Epithelial cell of prostate (primary cell): Measurements from ENCODE around the gene HSD17B14.
"Not testable (repeated sequence)": the region's sequence is repeated elsewhere in the genome, so short reads cannot be mapped to it uniquely, and the experiment has no call there.

Source experiments
- DNase-seq: peaks from one replicate; pipeline ENCODE4 v3.0.0-alpha.2; 2011; ENCODE audit warnings: low read depth, low spot score
- H3K27ac ChIP-seq: fragments of 450-650 bp; 2 replicates; pipeline ENCODE4 v1.5.1; 2017; ENCODE audit warnings: mild to moderate bottlenecking

The HSD17B14 gene

DNA sequence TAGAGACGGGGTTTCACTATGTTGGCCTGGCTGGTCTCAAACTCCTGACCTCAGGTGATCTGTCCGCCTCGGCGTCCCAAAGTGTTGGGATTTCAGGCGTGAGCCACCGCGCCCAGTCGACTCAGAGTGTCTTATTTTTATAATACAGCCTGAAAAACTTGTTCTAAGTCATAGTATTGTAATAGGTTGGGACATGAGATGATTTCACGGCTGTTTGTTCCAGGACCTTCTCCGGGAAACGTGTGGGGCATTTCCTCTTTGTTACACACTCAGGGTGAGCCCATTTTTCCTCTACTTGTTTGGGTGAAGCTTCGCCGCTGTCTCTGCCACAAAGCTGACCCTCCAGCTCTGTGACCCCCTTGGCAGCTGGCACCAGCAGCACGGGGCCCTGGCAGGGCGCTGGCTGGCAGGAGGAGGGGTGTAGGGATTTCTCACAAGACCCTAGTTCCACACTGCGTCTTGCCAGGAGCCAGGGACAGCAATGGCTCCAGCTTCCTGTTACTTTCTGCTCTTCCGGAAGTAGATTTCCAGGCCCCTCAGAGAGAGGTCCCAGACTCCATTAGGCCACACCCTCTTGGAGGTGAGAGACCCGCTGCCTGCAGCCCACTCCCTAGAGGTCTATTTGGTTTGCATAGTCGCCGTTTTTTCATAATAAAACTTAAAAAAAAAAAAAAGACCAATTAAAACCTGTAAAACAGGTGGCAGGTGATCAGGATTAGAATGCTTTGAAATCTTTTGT is 65.4 kb downstream of the HSD17B14 start:
- H3K27ac ChIP-seq = peak overlapping the region; percentile 53
- DNase-seq = no peak

DNA sequence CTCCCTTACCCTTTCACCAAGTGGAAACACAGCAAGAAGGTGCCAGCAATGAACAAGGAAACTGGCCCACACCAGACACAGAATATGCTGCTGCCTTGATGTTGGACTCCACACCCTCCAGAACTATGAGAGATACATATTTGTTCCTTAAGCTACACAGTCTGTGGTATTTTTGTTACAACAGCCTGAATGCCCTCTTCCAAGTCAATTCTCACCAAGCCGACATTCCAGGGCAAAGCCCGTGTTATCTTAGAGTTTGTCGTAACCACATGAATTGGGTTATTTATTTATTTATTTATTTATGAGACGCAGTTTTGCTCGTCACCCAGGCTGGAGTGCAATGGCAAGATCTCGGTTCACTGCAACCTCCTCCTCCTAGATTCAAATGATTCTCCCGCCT is 66.0 kb downstream of the HSD17B14 start:
- peak overlapping the region; percentile 53 for H3K27ac ChIP-seq
- no peak for DNase-seq

DNA sequence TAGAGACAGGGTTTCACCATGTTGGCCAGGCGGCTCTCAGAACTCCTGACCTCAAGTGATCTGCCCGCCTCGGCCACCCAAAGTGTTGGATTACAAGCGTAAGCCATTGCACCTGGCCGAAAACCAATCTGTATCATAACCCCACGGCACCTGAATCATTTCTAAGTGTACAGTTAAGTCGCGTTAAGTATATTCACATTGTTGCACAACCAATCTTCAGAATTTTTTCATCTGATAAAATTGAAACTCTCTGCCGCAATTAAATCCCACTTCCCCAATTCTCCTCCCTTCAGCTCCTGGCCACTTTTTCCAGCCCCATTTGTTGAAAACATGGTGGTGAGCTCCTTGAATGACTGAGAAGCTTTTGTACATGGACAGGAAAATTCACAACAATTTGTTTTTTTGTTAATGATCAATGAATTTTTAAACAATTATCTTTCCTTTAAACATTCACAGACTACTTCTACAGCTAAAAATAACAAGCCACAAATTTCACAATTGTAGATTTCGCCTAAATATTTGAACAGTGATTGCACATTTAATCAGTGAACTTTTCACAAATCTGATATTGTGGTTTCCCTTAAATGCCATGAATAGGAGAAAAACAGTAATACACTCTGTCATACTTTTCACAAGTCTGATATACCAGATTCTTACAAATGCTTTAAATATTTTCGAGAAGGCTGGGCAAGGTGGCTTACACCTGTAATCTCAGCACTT is 67.1 kb downstream of the HSD17B14 start:
- peak overlapping the region; percentile 53 for H3K27ac ChIP-seq
- DNase-seq = no peak

DNA sequence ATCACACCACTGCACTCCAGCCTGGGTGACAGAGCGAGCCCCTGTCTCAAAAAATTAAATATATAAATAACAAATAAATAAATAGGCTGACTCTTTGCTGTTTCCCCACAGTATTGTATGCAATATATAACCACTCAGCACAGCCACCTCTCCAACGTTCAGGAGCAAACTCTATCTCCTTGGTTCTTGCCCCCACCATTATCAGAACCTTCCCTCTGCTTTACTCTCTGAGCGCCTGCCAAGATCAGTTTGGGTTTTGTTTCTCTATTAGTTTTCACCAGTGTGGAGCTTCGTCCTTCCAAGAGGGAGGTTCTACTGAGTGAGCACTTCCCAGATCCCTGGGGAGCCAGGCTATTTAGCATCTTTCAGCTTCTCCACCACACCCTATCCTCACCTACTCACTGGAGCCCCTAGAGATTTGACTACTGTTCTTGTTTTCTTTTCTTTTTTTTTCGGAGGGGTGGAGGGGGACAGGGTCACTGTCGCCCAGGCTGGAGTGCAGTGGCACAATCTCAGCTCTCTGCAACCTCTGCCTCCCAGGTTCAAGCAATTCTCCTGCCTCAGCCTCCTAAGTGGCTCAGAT is 68.0 kb downstream of the HSD17B14 start:
- H3K27ac ChIP-seq, DNase-seq: not testable (repeated sequence)

DNA sequence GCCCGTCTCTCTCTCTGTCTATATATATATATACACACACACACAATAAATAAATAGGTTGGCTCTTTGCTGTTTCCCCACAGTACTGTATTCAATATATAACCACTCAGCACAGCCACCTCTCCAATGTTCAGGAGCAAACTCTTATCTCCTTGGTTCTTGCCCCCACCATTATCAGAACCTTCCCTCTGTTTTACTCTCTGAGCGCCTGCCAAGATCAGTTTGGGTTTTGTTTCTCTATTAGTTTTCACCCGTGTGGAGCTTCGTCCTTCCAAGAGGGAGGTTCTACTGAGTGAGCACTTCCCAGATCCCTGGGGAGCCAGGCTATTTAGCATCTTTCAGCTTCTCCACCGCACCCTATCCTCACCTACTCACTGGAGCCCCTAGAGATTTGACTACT is 70.5 kb downstream of the HSD17B14 start:
- DNase-seq, H3K27ac ChIP-seq: not testable (repeated sequence)
